GM12878 (cell line): ENCODE results near the gene GAL. TPM values are rescaled to one million over a fixed set of nuclear protein-coding genes. Genes with fewer than 3 reads are reported as not detected.

Experiments
- ATAC-seq: fragments of 200-7000 bp; cut with Tn5 transposase; 3 replicates; pipeline ENCODE4 v1.9.1; 2020; ENCODE audit warnings: mild to moderate bottlenecking, moderate library complexity
- BruUV-seq: library from RNA; stranded (reverse); fragments of 400-500 nt; replicated peaks from 2 replicates; lab custom pipeline; 2021; lab: Mats Ljungman, UMichigan
- CTCF ChIA-PET: fragments of 300-600 bp; sonication (Branson Sonifier 250); formaldehyde crosslinking; extraction: SDS; loops from one replicate; lab custom pipeline; 2021; ENCODE audit warnings: inconsistent platforms; lab: Yijun Ruan, JAX
- POLR2A ChIA-PET: fragments of 350-600 bp; formaldehyde crosslinking; extraction: SDS; loops from one replicate; lab custom pipeline; 2021; ENCODE audit warnings: inconsistent platforms; lab: Charles Lee
- RAD21 ChIA-PET: fragments of 300-600 bp; sonication (Branson Sonifier 250); formaldehyde crosslinking; loops from one replicate; lab custom pipeline; 2023; ENCODE audit warnings: antibody characterized with exemption; ENCODE audit not compliant: unreplicated experiment; lab: Charles Lee
- SMC1A ChIA-PET: fragments of 300-600 bp; sonication (Branson Sonifier 250); formaldehyde crosslinking; loops from one replicate; lab custom pipeline; 2023; ENCODE audit not compliant: unreplicated experiment, uncharacterized antibody; lab: Charles Lee
- DNase-seq: peaks from one replicate; pipeline ENCODE4 v3.0.0-alpha.2; 2011; ENCODE audit warnings: low read depth, low spot score
- FAIRE-seq: peaks from 3 replicates; lab custom pipeline; 2011; peaks lifted over from hg19 to GRCh38; lab: Jason Lieb, UNC
- H2AFZ ChIP-seq: 2 replicates; pipeline ENCODE4 v1.6.0; 2011; ENCODE audit warnings: low read depth, low read length, control low read depth; ENCODE audit not compliant: control insufficient read depth
- H3K27ac ChIP-seq: 2 replicates; pipeline ENCODE4 v1.5.1; 2011; ENCODE audit warnings: control low read depth; ENCODE audit not compliant: control insufficient read depth, insufficient read depth
- H3K27me3 ChIP-seq, 2 experiments: replicated peaks in 1 of 2; 2 replicates each; pipeline versions ENCODE4 v1.6.0 to v1.6.1; 2011; ENCODE audit warnings: low read length in 1 of 2; ENCODE audit not compliant: control insufficient read depth in 2 of 2, insufficient read depth in 2 of 2
- H3K36me3 ChIP-seq, 2 experiments: 2 replicates each; pipeline ENCODE4 v1.5.1; 2011; ENCODE audit warnings: low read length in 1 of 2; ENCODE audit not compliant: control insufficient read depth in 2 of 2, insufficient read depth in 2 of 2
- H3K4me1 ChIP-seq: 2 replicates; pipeline ENCODE4 v1.6.1; 2011; ENCODE audit warnings: mild to moderate bottlenecking, low read length, moderate library complexity, mixed read lengths; ENCODE audit not compliant: control insufficient read depth, insufficient read depth
- H3K4me2 ChIP-seq: 2 replicates; pipeline ENCODE4 v1.6.0; 2011; ENCODE audit warnings: control low read depth; ENCODE audit not compliant: control insufficient read depth, insufficient read depth
- H3K4me3 ChIP-seq: fragments of 200-600 bp; sonication (generic); 2 replicates; pipeline ENCODE4 v1.5.1; 2016
- H3K79me2 ChIP-seq: 2 replicates; pipeline ENCODE4 v1.6.0; 2011; ENCODE audit warnings: low read length; ENCODE audit not compliant: control insufficient read depth, insufficient read depth
- H3K9ac ChIP-seq: 2 replicates; pipeline ENCODE4 v1.8.0; 2011; ENCODE audit warnings: low read length, control low read depth, mixed read lengths; ENCODE audit not compliant: control insufficient read depth, insufficient read depth
- H3K9me3 ChIP-seq: replicated peaks from 3 replicates; pipeline ENCODE4 v1.5.1; 2011; ENCODE audit warnings: mild to moderate bottlenecking, low read length; ENCODE audit not compliant: control insufficient read depth, insufficient read depth
- H4K20me1 ChIP-seq: 2 replicates; pipeline ENCODE4 v1.6.0; 2011; ENCODE audit not compliant: control insufficient read depth, insufficient read depth
- CBX5 ChIP-seq: sonication (generic); IDR thresholded peaks from 2 replicates; pipeline ENCODE4 v1.6.1; 2016; ENCODE audit warnings: low read depth, moderate library complexity, mild to moderate bottlenecking, inconsistent platforms
- HDAC2 ChIP-seq: fragments of 200-600 bp; sonication (generic); IDR thresholded peaks from 2 replicates; pipeline ENCODE4 v1.6.1; 2017
- IRF3 ChIP-seq: fragments of 450-650 bp; IDR thresholded peaks from 2 replicates; pipeline ENCODE4 v1.6.1; 2014; ENCODE audit warnings: mild to moderate bottlenecking
- MEF2B ChIP-seq: fragments of 450-650 bp; IDR thresholded peaks from 2 replicates; pipeline ENCODE4 v1.6.1; 2018; ENCODE audit warnings: mild to moderate bottlenecking, moderate library complexity; ENCODE audit not compliant: partially characterized antibody, poor library complexity, severe bottlenecking
- MLLT1 ChIP-seq: fragments of 450-650 bp; IDR thresholded peaks from 2 replicates; pipeline ENCODE4 v1.6.1; 2016; ENCODE audit warnings: mild to moderate bottlenecking
- TCF12 ChIP-seq: IDR thresholded peaks from 2 replicates; pipeline ENCODE4 v1.6.1; 2011; ENCODE audit warnings: low read depth, mild to moderate bottlenecking, low read length
- WGBS: methylation state at CpG from one replicate; pipeline ENCODE4 v1.1.6; 2016; ENCODE audit warnings: low lambda C conversion rate; ENCODE audit not compliant: insufficient replicate concordance, insufficient coverage; ENCODE audit errors: missing lambda C conversion rate; 5-methylcytosine and 5-hydroxymethylcytosine counted together
- in situ Hi-C: fragments of 300-500 bp; cut with MboI; formaldehyde crosslinking; loops from 9 replicates; pipeline ENCODE4 v1.14.3; 2018; ENCODE audit warnings: mixed read lengths
- intact Hi-C: fragments of 100-400 bp; cut with micrococcal nuclease; formaldehyde crosslinking; loops from one replicate; pipeline ENCODE4 v1.14.2; 2022; ENCODE audit not compliant: unreplicated experiment
- polyA plus RNA-seq, 11 experiments: library from polyadenylated mRNA; depleted of rRNA in 4 of 11; unstranded in 6 of 11; stranded (reverse) in 5 of 11; fragments of >200 nt; fragmentation: Nextera tagmentation in 4 of 11; fragmentation: Illumina TruSeq in 1 of 11; extraction: Ambion mirVana in 4 of 11; extraction: Trizol in 1 of 11; gene quantifications; 1 replicate in 1 of 11; 2 replicates in 10 of 11; pipeline versions ENCODE4 v1.2.1 to v1.2.3, GENCODE V29; 2011 to 2016; ENCODE audit warnings: inconsistent platforms in 2 of 11, missing spikeins in 2 of 11, low read depth in 1 of 11
- total RNA-seq, 4 experiments: library from RNA; depleted of rRNA in 3 of 4; stranded (reverse); fragments of >200 nt in 3 of 4; fragmentation: Illumina TruSeq in 1 of 4; extraction: Trizol in 1 of 4; gene quantifications; 2 replicates each; pipeline versions ENCODE4 v1.2.1 to v1.2.3, GENCODE V29; 2013 to 2021
- TF ChIP-seq, protein P1 (sequence below): fragments of 450-650 bp; IDR thresholded peaks from 2 replicates; pipeline ENCODE4 v1.6.1; 2018; ENCODE audit warnings: borderline replicate concordance, mild to moderate bottlenecking; ENCODE audit not compliant: partially characterized antibody
- TF ChIP-seq, protein P2 (sequence below): IDR thresholded peaks from 2 replicates; pipeline ENCODE4 v1.6.1; 2012; ENCODE audit warnings: low read depth, low read length, improper control_type of control experiment
- TF ChIP-seq, protein P3 (sequence below): IDR thresholded peaks from 2 replicates; pipeline ENCODE4 v1.6.1; 2012; ENCODE audit warnings: low read depth, low read length, improper control_type of control experiment
- TF ChIP-seq, protein P4 (sequence below): IDR thresholded peaks from 2 replicates; pipeline ENCODE4 v1.6.1; 2012; ENCODE audit warnings: improper control_type of control experiment, low read depth, low read length; ENCODE audit not compliant: insufficient replicate concordance

The GAL gene
- total and polyA plus RNA-seq, 10 of the 15 experiments (the other 5 are each of a cell fraction or from before 2014, with no cell fraction given): 0.35 TPM; not detected in 9

DNA sequence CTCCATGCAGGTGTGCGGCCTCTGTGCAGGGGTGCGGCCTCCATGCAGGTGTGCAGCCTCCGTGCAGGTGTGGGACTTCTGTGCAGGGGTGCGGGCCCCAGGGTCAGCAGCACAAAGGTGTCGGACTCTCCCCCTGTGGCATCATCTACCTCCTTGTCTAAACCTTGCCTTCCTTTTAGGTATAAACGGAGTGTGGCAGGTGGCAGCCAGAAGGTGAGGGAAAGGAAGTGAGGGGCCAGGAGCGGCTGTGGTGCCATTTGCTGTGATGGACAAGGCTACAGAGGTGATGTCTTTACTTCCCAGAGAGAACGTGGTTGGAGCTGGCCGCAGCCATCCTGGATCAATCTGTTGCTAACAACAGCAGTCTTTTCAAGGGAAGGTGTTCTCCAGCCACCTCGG lies 9.1 kb downstream of the GAL start:
- no peak for ATAC-seq

More for the DNA sequence above, 9.1 kb downstream of the GAL start:
- no peak for TF ChIP-seq MEF2B
- TF ChIP-seq IRF3: no peak
- TF ChIP-seq, protein P1, sequence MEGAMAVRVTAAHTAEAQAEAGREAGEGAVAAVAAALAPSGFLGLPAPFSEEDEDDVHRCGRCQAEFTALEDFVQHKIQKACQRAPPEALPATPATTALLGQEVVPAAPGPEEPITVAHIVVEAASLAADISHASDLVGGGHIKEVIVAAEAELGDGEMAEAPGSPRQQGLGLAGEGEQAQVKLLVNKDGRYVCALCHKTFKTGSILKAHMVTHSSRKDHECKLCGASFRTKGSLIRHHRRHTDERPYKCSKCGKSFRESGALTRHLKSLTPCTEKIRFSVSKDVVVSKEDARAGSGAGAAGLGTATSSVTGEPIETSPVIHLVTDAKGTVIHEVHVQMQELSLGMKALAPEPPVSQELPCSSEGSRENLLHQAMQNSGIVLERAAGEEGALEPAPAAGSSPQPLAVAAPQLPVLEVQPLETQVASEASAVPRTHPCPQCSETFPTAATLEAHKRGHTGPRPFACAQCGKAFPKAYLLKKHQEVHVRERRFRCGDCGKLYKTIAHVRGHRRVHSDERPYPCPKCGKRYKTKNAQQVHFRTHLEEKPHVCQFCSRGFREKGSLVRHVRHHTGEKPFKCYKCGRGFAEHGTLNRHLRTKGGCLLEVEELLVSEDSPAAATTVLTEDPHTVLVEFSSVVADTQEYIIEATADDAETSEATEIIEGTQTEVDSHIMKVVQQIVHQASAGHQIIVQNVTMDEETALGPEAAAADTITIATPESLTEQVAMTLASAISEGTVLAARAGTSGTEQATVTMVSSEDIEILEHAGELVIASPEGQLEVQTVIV: no peak
- no peak for TF ChIP-seq HDAC2
- TF ChIP-seq, protein P2, sequence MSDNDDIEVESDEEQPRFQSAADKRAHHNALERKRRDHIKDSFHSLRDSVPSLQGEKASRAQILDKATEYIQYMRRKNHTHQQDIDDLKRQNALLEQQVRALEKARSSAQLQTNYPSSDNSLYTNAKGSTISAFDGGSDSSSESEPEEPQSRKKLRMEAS: no peak
- TF ChIP-seq TCF12: no peak
- TF ChIP-seq, protein P3, sequence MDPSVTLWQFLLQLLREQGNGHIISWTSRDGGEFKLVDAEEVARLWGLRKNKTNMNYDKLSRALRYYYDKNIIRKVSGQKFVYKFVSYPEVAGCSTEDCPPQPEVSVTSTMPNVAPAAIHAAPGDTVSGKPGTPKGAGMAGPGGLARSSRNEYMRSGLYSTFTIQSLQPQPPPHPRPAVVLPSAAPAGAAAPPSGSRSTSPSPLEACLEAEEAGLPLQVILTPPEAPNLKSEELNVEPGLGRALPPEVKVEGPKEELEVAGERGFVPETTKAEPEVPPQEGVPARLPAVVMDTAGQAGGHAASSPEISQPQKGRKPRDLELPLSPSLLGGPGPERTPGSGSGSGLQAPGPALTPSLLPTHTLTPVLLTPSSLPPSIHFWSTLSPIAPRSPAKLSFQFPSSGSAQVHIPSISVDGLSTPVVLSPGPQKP: no peak
- no peak for TF ChIP-seq CBX5
- TF ChIP-seq, protein P4, sequence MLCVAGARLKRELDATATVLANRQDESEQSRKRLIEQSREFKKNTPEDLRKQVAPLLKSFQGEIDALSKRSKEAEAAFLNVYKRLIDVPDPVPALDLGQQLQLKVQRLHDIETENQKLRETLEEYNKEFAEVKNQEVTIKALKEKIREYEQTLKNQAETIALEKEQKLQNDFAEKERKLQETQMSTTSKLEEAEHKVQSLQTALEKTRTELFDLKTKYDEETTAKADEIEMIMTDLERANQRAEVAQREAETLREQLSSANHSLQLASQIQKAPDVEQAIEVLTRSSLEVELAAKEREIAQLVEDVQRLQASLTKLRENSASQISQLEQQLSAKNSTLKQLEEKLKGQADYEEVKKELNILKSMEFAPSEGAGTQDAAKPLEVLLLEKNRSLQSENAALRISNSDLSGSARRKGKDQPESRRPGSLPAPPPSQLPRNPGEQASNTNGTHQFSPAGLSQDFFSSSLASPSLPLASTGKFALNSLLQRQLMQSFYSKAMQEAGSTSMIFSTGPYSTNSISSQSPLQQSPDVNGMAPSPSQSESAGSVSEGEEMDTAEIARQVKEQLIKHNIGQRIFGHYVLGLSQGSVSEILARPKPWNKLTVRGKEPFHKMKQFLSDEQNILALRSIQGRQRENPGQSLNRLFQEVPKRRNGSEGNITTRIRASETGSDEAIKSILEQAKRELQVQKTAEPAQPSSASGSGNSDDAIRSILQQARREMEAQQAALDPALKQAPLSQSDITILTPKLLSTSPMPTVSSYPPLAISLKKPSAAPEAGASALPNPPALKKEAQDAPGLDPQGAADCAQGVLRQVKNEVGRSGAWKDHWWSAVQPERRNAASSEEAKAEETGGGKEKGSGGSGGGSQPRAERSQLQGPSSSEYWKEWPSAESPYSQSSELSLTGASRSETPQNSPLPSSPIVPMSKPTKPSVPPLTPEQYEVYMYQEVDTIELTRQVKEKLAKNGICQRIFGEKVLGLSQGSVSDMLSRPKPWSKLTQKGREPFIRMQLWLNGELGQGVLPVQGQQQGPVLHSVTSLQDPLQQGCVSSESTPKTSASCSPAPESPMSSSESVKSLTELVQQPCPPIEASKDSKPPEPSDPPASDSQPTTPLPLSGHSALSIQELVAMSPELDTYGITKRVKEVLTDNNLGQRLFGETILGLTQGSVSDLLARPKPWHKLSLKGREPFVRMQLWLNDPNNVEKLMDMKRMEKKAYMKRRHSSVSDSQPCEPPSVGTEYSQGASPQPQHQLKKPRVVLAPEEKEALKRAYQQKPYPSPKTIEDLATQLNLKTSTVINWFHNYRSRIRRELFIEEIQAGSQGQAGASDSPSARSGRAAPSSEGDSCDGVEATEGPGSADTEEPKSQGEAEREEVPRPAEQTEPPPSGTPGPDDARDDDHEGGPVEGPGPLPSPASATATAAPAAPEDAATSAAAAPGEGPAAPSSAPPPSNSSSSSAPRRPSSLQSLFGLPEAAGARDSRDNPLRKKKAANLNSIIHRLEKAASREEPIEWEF: no peak
- TF ChIP-seq MLLT1: no peak
- SMC1A ChIA-PET: interaction anchor here (0.6 kb wide), 1 partner anchor 460 kb away, joined by 3 read pairs; no protein-coding TSS in a partner anchor
- WGBS: 15% methylated on average over 10 of the region's 10 CpGs
- in situ Hi-C loops (no loop called here), intact Hi-C loops (no loop called here)
- Histone ChIP-seq H3K4me1 (no peaks in the 10 kb centered on the region), H3K27me3 (no peaks in the 10 kb centered on the region; a peak in 2 of 4 replicates), H3K4me3 (no peak overlapping the region), H3K9me3 (no peaks in the 10 kb centered on the region; the same call in 1 of the 3 replicates), H3K36me3 (no peaks in the 10 kb centered on the region), H3K4me2 (no peak overlapping the region), H3K9ac (no peak overlapping the region), H4K20me1 (no peaks in the 10 kb centered on the region), H3K27ac (no peak overlapping the region), H2AFZ (no peak overlapping the region), H3K79me2 (no peaks in the 10 kb centered on the region)
- POLR2A ChIA-PET: no interaction called here
- no TSS peak for BruUV-seq
- FAIRE-seq (no peak), DNase-seq (no peak)
- CTCF ChIA-PET: no interaction called here
- RAD21 ChIA-PET: no interaction called here
